GM18873 (cell line): Measurements from ENCODE around the gene ULK2.

ENCODE experiments used
- ATAC-seq: cut with Tn5 transposase; IDR thresholded peaks from one replicate; pipeline ENCODE4 v1.9.1; 2021; ENCODE audit warnings: mild to moderate bottlenecking, moderate library complexity, moderate number of reproducible peaks; ENCODE audit not compliant: unreplicated experiment, low FRiP score

Gene ULK2

GRCh38 chr17:19731626-19732025 is 136.1 kb downstream of the ULK2 start:
- ATAC-seq: no peak

DNA sequence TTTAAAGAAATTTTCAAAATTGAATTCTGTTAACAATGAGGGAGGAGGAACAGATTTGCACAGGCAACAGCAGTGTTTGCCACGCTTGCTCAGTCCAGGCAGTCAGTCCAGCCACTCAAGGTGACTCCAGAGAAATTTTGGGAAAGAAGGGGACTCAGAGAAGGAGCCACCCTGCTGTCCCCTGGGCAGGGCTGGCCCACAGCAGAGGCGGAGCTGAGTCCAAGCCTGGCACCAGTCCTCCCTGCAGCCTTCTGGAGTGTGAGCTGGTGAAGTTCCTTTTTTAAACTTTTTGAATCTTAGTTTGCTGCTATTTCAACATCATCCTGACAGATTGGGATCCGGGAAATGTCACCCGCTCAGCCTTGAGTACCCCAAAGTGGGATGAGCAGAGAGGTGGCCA is 136.9 kb downstream of the ULK2 start:
- ATAC-seq: no peak

- ATAC-seq: no peak
Measured at GRCh38 chr17:19729900-19730299, 137.8 kb downstream of the ULK2 start.

DNA sequence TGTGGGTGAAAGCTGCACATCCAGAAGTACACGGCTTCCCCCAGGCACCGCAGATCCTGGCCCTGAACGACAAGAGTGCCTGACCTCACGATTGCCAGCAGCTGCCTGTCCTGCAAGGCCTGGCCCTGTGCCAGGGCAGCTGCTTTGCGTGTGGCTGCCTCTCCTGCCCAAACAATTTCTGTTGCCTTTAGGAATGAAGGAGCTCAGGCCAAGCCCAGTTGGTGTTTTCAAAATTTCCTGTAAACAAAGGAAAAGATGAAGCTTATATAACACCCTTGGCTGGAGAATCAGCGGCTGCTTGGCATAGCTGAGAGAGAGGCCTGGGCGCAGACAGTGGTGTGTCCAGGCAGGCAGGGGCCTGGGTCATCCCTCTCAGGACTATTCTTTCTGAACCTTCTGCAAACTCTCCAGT is 139.6 kb downstream of the ULK2 start:
- no peak for ATAC-seq

GRCh38 chr17:19727501-19728078 is 140.1 kb downstream of the ULK2 start:
- no peak for ATAC-seq

DNA sequence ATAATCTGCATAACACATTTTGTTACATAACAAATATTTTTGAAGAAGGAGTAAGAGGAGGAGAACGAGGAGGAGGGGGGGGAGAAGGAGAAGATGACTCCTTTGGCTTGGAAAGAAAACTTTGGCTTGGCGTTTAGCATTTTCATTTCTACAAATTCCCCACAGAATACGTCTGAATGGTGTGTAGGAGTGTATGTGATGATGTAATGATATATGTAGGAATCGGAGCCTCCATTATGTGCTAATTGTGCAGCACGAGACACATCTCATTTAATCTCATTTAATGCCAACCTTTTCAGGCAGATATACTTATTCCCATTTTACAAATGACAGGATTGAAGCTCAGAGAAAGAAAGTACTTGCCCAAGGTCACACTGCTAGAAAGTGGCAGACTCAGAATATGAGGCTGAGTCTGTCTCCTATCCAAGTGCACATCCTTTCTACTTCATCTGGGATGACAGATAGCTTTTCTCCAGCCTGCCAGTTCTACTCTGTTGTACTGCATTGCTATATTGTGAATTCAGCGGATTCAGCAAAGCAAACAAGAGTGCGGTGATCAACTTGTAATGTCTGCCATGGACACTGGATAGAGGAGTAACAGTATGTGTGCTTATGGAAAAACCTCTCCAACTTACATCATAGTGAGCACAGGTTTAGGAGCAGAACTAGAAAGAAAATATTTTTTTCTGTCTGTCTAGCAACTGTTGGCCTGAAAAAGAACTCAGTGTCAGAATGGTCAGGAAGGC is 140.9 kb downstream of the ULK2 start:
- ATAC-seq: no peak

DNA sequence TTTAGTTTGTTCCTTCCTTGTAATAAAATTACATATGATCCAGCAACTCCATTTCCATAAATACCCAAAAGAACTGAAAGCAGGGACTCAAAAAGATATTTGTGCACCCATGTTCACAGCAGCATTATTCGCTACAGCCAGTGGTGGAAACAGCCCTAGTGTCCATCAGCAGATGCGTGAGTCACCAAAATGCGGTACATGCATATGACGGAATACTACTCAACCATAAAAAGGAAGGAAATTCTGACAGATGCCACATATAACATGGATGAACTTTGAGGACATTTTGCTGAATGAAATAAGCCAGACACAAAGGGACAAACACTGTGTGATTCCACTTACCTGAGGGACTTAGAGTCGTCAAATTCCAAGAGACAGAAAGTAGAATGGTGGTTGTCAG is 142.2 kb downstream of the ULK2 start:
- ATAC-seq: no peak

GRCh38 chr17:19724501-19725420 is 143.0 kb downstream of the ULK2 start:
- no peak for ATAC-seq

DNA sequence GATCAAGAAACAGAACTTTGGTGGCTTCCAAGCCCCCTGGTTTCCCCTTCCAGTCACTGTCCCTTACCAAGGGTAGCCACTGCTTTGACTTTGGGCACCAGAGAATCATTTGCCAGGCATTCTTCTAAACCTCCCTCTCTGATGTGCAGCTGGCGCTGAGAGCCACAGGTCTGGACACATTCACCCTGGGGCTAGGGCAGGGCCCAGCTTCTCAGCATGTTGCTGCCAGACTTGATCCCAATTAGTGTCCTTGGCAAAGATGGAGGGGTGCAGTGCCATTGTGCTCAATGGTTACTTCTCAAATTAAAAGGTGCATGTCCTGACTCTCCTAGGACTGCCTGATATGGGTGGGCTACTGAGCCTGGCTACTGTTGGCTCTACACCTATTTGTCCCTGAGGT is 143.8 kb downstream of the ULK2 start:
- ATAC-seq: no peak
